Left forelimb (tissue), 1 donor: ENCODE results near the gene NOXO1.

ENCODE experiments used
- DNase-seq: peaks from one replicate; pipeline ENCODE4 v3.0.0-alpha.2; 2018; ENCODE audit warnings: low spot score

NOXO1 gene

GRCh38 chr16:1979271-1980029 lies 1.8 kb downstream of the NOXO1 start:
- DNase-seq, result no peak

- DNase-seq, result no peak
These were observed 2.7 kb downstream of the NOXO1 start for GRCh38 chr16:1978476-1979120.

GRCh38 chr16:1977875-1978268 lies 3.4 kb downstream of the NOXO1 start:
- DNase-seq, result no peak

DNA sequence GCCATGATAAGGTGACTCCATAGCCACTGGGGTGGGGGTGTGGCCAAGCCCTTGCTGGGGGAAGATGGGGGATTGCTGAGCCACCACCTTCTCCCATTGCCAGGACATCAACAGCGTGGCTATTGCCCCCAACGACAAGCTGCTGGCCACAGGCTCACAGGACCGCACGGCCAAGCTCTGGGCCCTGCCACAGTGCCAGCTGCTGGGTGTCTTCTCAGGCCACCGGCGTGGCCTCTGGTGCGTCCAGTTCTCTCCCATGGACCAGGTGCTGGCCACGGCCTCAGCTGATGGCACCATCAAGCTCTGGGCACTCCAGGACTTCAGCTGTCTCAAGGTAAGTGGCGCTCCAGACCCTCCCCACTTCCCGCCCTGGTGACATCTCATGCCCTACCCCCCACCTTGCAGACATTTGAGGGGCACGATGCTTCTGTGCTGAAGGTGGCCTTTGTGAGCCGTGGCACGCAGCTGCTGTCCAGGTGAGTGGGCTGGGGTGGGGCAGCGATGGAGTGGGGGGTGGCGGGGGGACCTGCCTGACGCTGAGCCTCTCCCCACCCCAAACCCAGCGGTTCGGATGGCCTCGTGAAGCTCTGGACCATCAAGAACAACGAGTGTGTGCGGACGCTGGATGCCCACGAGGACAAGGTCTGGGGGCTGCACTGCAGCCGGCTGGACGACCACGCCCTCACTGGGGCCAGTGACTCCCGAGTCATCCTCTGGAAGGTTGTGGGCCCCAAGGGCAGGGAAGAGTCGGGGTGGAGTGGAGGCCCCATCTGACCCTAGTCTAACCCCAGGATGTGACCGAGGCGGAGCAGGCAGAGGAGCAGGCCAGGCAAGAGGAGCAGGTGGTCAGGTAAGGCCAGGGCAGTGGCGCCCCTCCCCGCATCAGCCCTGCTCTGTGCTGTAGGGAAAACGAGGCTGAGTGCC lies 4.1 kb downstream of the NOXO1 start:
- DNase-seq, result no peak

DNA sequence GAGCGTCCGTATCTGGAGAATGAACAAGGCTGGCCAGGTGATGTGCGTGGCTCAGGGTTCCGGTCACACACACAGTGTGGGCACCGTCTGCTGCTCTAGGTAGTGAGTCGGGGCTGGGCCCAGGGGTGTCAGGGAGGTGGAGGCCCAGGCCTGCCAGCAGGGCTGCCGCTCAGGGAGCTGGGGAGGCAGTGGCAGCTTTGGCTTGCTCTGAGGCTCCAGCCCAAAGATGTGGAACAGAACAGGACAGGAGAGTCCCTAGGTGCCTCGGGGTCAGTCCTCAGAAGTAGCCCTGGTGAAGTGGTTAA lies 5.1 kb downstream of the NOXO1 start:
- DNase-seq, result no peak

GRCh38 chr16:1975432-1976215 lies 5.6 kb downstream of the NOXO1 start:
- no peak for DNase-seq

GRCh38 chr16:1974157-1975070 lies 6.9 kb downstream of the NOXO1 start:
- DNase-seq, result no peak

DNA sequence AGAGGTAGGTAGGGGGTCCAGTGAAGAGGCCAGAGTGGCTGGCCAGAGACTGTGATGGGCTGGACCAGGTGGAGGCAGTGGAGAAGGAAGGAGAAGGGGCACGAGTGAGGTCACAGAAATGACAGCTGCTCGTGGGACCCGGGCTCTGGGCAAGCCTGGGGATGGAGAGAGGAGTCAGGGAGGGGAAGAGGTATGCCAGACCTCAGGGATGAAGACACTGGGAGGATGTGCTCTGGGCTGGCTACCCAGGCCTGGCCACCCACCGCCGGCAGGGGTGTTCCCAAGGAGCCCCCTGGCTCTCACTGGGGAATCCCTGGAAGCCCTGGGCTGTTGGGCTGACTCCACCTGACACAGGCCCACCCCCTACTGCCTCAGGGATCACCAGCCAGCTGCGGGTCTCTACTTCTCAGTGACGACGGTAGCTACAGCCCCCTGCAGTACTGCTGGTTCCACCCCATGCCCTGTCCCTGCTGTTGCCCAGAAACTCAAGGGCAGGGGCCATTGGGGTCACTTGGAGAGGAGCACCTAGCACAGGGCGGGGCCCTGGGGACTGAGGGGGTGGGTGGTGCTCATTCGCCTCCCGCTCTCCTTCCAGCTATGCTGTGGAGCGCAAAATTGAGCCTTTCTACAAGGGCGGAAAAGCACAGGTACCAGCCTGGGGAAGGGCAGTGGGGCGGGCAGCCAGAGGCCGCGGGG lies 7.7 kb downstream of the NOXO1 start:
- no peak for DNase-seq

DNA sequence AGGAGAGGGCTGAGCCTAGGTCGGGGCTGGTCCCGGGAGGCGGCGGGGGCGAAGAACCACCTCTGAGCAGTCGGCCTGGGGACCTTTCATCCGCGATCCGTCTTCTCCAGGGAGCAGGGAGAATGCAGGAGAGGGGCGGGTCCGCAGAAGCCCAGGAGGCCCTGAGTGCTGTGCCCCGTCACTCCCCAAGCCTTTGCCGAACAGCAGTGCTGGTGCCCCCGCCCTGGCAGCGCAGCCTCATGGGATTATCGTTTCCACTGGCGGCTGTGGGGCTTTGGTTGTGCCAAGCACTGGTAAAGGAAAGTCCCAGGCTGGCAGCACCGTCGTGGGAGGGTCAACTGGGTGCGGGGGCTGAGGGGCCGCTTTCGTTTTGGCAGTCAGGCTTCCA lies 8.8 kb downstream of the NOXO1 start:
- DNase-seq, result no peak

- peak; percentile 98 for DNase-seq
These were observed 9.3 kb downstream of the NOXO1 start, which contains the start of gene TBL3 for GRCh38 chr16:1971796-1972489. TSS of gene TBL3 (plus strand) at chr16:1972053. CDS start at chr16:1972165, 112 bp downstream.

DNA sequence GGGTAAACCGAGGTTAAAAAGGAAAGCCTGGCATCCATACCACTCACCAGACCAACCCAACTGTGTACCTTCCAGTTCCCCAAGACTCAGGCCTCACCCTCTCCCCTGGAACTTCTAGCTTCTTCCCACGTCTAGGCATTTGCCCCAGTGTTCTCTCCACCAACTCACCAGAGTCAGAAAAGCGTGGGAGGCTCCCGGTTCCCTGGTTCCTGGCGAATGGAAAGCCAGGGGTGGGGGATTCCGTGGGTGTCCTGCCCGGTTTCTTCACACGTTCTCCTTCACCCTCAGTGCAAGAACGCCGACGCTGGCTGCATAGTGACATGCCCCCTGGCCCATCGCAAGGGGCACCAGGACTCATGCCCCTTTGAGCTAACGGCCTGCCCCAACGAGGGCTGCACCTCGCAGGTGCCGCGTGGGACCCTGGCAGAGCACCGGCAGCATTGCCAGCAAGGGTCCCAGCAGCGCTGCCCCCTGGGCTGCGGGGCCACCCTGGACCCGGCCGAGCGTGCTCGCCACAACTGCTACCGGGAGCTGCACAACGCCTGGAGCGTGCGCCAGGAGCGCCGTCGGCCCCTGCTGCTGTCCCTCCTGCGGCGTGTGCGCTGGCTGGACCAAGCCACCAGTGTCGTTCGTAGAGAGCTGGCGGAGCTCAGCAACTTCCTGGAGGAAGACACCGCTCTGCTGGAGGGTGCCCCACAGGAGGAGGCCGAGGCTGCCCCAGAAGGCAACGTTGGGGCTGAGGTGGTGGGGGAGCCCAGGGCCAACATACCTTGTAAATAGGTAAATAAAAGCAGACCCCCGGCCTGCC lies 12.9 kb downstream of the NOXO1 start:
- no peak for DNase-seq

- DNase-seq, result no peak
These were observed 14.8 kb downstream of the NOXO1 start, which contains the start of gene RNF151 for GRCh38 chr16:1966460-1966859. TSS of gene RNF151 (plus strand) at chr16:1966856. CDS start at chr16:1966882, 26 bp downstream.

DNA sequence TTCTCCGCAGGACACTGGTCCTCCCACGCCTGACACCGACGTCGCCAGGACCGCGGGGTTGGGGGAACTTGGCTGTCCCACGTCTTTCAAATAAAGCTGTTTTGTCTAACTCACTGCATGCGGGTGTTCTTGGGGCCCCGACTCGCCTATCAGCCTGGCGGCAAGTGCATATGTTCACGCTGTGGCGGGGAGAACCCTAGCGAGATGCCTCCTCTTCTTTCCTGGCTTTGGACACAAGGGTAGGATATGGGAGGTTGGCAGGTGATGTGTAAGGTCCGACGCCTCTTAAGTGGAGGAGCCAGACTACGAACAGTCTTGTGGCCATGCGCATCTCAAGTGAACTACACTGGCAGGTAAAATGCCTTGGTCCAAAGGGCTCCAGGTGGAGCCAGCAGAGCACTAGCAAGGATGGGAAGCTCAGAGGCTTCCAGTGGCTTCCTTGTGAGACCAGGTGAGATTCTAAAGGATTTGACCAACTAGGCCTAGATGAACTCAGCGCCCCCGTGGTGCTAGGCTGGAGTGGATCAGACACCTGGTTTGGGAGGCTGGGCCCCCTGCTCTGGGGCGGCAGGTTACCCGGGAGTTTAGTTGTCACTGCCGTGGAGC lies 15.8 kb downstream of the NOXO1 start:
- no peak for DNase-seq

DNA sequence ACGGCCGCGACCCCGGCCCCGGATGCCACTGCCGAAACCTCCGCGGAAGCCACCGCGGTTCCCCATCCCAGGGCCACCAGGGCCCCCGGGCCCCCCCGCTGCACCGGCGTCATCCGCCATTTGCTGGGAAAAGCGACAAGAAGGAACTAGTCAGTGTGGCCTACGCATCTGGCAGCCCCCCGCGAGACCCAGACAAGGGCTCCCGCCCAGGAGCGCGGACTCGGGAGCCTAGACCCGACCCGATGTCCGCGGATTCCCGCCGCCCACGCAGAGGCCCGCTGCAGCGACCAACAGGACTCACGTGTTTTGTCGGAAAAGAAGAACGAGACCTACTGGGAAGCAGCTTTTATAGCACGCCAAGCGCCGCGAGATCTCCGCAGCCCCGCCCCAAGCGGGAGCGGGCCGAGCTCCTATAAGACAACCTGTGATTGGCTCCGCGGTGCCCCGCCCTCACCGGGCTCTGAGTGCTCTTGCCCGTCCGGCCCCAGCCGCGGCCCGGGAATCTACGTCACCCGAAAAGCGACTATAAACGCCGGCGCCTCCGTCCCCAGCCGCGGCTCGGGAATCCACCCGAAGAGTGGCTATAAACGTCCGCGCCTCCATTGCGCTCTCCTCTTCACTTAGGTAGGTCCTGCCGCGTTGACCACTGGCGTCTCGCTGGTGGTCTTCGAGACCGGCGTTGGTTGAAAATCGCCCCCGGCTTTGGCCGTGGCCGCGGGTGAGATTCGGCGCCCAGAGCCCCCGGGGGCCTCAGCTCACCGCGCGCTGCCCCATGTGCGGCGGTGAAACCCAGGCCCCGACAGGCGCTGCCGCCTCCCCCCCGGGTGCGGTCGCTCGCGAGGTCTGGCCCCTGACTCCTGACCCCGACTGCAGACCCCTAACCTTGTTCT lies 16.5 kb downstream of the NOXO1 start, which contains the start of gene RPS2:
Gene RPS2 (minus strand): TSS at position 321 of the 890 bp plus-strand sequence. CDS start 201 bp downstream, at position 120.
- DNase-seq, result peak; percentile 98

DNA sequence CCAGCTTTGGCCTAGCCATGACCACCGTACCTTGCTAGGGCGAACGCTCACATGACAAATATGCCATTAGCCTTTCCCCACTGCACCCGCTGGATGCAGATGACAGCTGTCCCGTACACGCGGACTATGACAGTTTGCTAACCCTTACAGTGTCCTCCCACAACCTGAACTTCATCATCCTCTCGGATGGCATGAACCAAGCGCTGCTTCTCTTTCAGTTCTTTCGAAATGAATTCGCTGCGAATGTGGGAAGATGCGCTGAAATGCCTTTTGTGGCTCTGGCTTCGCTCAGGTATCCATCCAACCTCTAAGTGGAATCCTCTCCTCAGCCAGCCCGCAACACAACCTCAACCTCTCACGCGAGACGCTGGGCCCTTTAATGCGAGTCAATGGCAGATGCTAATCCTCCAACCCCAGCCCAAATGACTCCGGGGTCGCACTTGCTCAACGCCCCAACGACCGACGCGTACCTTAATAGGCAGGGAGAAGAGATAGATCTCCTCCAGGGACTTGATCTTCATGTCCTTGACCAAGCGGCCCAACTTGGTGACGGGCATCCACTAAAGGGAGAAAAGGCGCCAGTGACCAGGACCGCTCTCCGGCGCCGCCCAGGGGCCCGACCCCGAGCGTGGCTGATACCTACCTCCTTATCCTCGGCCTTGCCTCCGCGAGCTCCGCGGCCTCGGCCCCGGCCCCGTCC lies 17.3 kb downstream of the NOXO1 start:
- no peak for DNase-seq
